CD8-positive, alpha-beta memory T cell (primary cell): Measurements from ENCODE around the gene CDH22. TPM values are rescaled to one million over a fixed set of nuclear protein-coding genes. Genes with fewer than 3 reads are reported as not detected.

Source experiments
- CTCF ChIA-PET: fragments of 350-600 bp; sonication (Branson Sonifier 250); formaldehyde crosslinking; loops from one replicate; lab custom pipeline; 2021; ENCODE audit warnings: antibody characterized with exemption; lab: Charles Lee
- POLR2A ChIA-PET: fragments of 350-600 bp; sonication (Branson Sonifier 250); formaldehyde crosslinking; loops from one replicate; lab custom pipeline; 2021; ENCODE audit warnings: antibody characterized with exemption; lab: Charles Lee
- DNase-seq, 5 donors: peaks; one replicate each; pipeline versions ENCODE4 v3.0.0 to v3.0.0-alpha.2; 2020 to 2022; ENCODE audit warnings: mixed read lengths in 1 of 5
- H3K27ac ChIP-seq: one replicate; pipeline ENCODE4 v1.7.0; 2013; ENCODE audit warnings: low read depth, mild to moderate bottlenecking, low read length, moderate library complexity
- H3K27me3 ChIP-seq: 2 replicates; pipeline ENCODE4 v1.7.0; 2013; ENCODE audit warnings: low read length, mild to moderate bottlenecking; ENCODE audit not compliant: insufficient read depth, poor library complexity, severe bottlenecking
- H3K36me3 ChIP-seq: 2 replicates; pipeline ENCODE4 v1.7.0; 2013; ENCODE audit warnings: mild to moderate bottlenecking, low read length, moderate library complexity; ENCODE audit not compliant: insufficient read depth
- H3K4me1 ChIP-seq: 2 replicates; pipeline ENCODE4 v1.7.0; 2013; ENCODE audit warnings: mild to moderate bottlenecking, low read length, moderate library complexity; ENCODE audit not compliant: insufficient read depth
- H3K4me3 ChIP-seq: 2 replicates; pipeline ENCODE4 v1.7.0; 2013; ENCODE audit warnings: mild to moderate bottlenecking, low read length
- H3K9me3 ChIP-seq: 2 replicates; pipeline ENCODE4 v1.7.0; 2013; ENCODE audit warnings: mild to moderate bottlenecking, low read length
- H3K27ac Mint-ChIP-seq, 8 donors: one replicate each; pipeline ENCODE4 v1.8.0; 2020 to 2021; ENCODE audit warnings: mixed read lengths in 8 of 8, mild to moderate bottlenecking in 6 of 8, inconsistent platforms in 3 of 8, moderate library complexity in 3 of 8
- H3K27me3 Mint-ChIP-seq, 2 donors: one replicate each; pipeline ENCODE4 v1.8.0; 2020 to 2021; ENCODE audit warnings: mixed read lengths in 2 of 2, mild to moderate bottlenecking in 1 of 2, moderate library complexity in 1 of 2
- H3K36me3 Mint-ChIP-seq, 3 donors: one replicate each; pipeline ENCODE4 v1.8.0; 2020 to 2021; ENCODE audit warnings: mixed read lengths in 3 of 3, inconsistent platforms in 1 of 3, mild to moderate bottlenecking in 1 of 3
- H3K4me1 Mint-ChIP-seq, 3 donors: one replicate each; pipeline ENCODE4 v1.8.0; 2020 to 2021; ENCODE audit warnings: mixed read lengths in 3 of 3, inconsistent platforms in 1 of 3, mild to moderate bottlenecking in 1 of 3
- H3K4me3 Mint-ChIP-seq, 7 donors: one replicate each; pipeline ENCODE4 v1.8.0; 2020 to 2021; ENCODE audit warnings: mixed read lengths in 7 of 7, mild to moderate bottlenecking in 6 of 7, moderate library complexity in 4 of 7, inconsistent platforms in 2 of 7
- H3K9me3 Mint-ChIP-seq, 5 donors: one replicate each; pipeline ENCODE4 v1.8.0; 2020 to 2022; ENCODE audit warnings: mixed read lengths in 5 of 5, mild to moderate bottlenecking in 3 of 5, moderate library complexity in 2 of 5, inconsistent platforms in 1 of 5
- polyA plus RNA-seq: library from polyadenylated mRNA; unstranded; fragments of 300-500 nt; fragmentation: Illumina TruSeq; gene quantifications from one replicate; pipeline ENCODE4 v1.2.3, GENCODE V29; 2021
- total RNA-seq, 2 experiments: library from RNA; stranded (reverse); gene quantifications; one replicate each; pipeline ENCODE4 v1.2.3, GENCODE V29; 2021

CDH22 gene
- total and polyA plus RNA-seq, 3 experiments from 2014 or later = not detected

DNA sequence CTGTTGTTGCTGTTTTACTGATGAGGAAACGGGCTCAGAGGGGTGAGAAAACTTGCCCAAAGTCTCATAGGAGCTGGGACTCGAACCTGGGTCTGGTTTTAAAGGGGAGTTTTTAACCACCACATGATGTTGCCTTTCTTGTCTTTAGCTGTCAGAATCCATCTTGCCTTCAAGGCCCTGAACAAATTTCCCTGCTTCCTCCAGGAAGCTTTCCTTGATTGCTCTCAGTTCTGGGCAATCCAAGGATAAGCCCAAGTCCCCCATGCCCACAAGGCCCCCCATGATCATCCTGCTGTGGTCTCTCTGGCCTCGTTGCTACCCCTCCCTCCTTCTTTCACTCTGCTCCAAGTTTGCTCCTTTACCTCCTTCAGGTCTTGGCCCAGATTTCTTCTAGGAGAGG is 116.7 kb downstream of the CDH22 start:
- DNase-seq = no peak
- Histone ChIP-seq H3K27ac (no peak overlapping the region), H3K27me3 (no peaks in the 10 kb centered on the region), H3K4me1 (no peaks in the 10 kb centered on the region), H3K9me3 (no peaks in the 10 kb centered on the region), H3K4me3 (no peak overlapping the region), H3K36me3 (no peaks in the 10 kb centered on the region)
- H3K4me1 Mint-ChIP-seq = no peaks in the 10 kb centered on the region
- H3K27ac Mint-ChIP-seq = no peak overlapping the region
- H3K9me3 Mint-ChIP-seq = peaks cover 0 to 2% (median 0%) of the 10 kb centered on the region in 5 donors
- ChIA-PET POLR2A (no interaction called here), CTCF (no interaction called here)
- H3K36me3 Mint-ChIP-seq = no peaks in the 10 kb centered on the region
- H3K4me3 Mint-ChIP-seq = no peak overlapping the region
- peaks cover 6 to 39% of the 10 kb centered on the region in 2 donors for H3K27me3 Mint-ChIP-seq

DNA sequence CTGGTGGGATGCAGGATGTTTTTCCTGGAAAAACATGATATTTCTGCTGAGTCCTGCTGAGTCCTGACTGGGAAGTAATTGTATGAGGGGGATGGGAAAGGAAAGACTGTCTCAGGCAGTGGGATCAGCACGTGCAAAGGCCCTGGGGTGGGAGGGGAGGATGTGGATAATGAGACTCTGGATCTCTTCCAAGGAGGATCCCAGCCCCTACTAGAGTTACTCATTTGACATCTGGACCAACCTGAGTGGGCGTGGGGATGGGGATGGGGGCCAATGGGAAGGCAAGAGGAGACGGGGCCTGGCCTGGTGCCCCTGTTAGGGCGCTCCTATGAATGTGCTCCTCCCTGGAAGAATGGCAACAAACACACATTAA is 117.1 kb downstream of the CDH22 start:
- ChIA-PET POLR2A (no interaction called here), CTCF (no interaction called here)
- Histone ChIP-seq H3K4me3 (no peak overlapping the region), H3K36me3 (no peaks in the 10 kb centered on the region), H3K4me1 (no peaks in the 10 kb centered on the region), H3K27me3 (no peaks in the 10 kb centered on the region), H3K27ac (no peak overlapping the region), H3K9me3 (no peaks in the 10 kb centered on the region)
- Mint-ChIP-seq H3K9me3 (peaks cover 0 to 2% (median 0%) of the 10 kb centered on the region in 5 donors), H3K4me1 (no peaks in the 10 kb centered on the region), H3K4me3 (no peak overlapping the region), H3K27ac (peak overlapping the region in 1 of 8 donors; percentile 94), H3K27me3 (peaks cover 6 to 40% of the 10 kb centered on the region in 2 donors), H3K36me3 (no peaks in the 10 kb centered on the region)
- DNase-seq = no peak

DNA sequence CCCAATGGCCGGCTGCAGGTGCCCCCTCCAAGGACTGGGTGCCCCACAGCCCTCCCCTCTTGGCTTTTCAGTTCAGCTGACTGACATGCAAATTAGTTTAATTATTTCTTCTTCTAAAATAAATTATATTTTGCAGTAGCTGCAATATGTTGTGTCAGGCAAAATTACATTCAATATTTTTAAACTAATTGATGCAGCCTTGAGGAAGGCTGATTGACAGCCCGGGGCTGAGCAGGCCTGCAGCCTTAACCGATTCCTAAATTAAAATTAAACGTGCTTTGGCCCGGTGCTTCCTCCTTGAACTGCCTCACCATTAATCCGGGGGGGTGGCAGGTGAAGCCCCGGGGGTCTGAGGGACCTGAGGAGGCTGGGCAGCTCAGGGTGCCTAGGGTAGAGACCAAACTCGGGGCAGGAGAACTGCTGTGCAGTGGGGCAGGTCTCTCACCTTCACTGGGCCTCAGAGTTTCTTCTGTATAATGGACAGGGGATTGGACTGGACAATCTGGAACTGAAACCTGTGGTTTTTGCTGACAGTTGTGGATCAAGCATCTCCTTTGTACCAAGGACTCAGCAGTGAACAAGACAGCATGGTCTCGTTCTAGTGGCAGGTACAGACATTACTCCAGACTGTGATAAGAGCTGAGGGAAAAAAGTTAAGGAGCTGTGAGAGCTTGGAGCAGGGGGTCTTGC is 117.7 kb downstream of the CDH22 start:
- Histone ChIP-seq H3K36me3 (no peaks in the 10 kb centered on the region), H3K27me3 (no peaks in the 10 kb centered on the region), H3K9me3 (no peaks in the 10 kb centered on the region), H3K4me3 (no peak overlapping the region), H3K4me1 (no peaks in the 10 kb centered on the region), H3K27ac (no peak overlapping the region)
- ChIA-PET POLR2A (interaction anchor here (0.5 kb wide), 1 partner anchor 1672 kb away, joined by 12 read pairs; no protein-coding TSS in a partner anchor), CTCF (no interaction called here)
- Mint-ChIP-seq H3K4me3 (no peak overlapping the region), H3K36me3 (no peaks in the 10 kb centered on the region), H3K27me3 (peaks cover 6 to 41% of the 10 kb centered on the region in 2 donors), H3K9me3 (peaks cover 0 to 2% (median 0%) of the 10 kb centered on the region in 5 donors), H3K4me1 (no peaks in the 10 kb centered on the region), H3K27ac (peak overlapping the region in 1 of 8 donors; percentile 94)
- DNase-seq = no peak

DNA sequence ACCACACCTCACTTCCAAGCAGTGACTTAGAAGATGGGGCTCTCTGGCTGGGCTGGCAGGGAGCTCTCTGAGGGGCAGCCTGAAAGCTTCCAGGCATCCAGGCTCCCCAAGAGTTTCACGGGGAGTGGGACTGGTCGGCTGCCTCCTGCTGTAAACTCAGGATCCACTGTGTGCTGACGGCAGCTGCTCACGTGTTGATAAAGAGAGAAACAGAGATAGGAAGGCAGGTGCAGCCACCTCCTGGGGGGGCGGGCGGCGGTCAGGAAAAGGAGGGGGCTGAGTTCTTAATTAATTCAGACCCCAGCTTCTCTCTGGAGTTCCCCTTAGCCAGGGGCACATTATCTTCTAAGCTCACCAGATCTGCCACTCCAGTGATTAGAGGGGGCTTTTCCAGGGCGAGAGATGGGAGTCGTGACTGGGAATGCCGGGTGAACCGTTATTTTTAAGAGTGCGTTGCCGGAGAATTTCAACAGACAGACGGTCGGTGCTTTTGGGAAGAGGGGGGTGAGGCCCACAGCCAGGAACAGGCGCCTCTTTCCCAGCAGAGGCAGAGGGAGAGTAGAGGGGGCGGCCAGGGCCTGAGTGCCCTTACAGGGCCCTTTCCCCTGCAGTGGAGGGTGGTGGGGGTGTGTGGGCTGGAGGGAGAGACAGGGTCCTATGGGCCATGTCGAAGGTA is 119.3 kb downstream of the CDH22 start:
- Mint-ChIP-seq H3K9me3 (peaks cover 0 to 2% (median 0%) of the 10 kb centered on the region in 5 donors), H3K36me3 (no peaks in the 10 kb centered on the region), H3K27ac (no peak overlapping the region), H3K4me3 (no peak overlapping the region), H3K27me3 (peaks cover 6 to 38% of the 10 kb centered on the region in 2 donors), H3K4me1 (no peaks in the 10 kb centered on the region)
- DNase-seq = no peak
- Histone ChIP-seq H3K27ac (no peak overlapping the region), H3K4me1 (no peaks in the 10 kb centered on the region), H3K4me3 (no peak overlapping the region), H3K36me3 (no peaks in the 10 kb centered on the region), H3K9me3 (no peaks in the 10 kb centered on the region), H3K27me3 (no peaks in the 10 kb centered on the region)
- ChIA-PET POLR2A (no interaction called here), CTCF (no interaction called here)

- H3K36me3 ChIP-seq = no peaks in the 10 kb centered on the region
- peaks cover 0 to 2% (median 0%) of the 10 kb centered on the region in 5 donors for H3K9me3 Mint-ChIP-seq
- DNase-seq = no peak
- H3K4me3 Mint-ChIP-seq = no peak overlapping the region
- no peak overlapping the region for H3K27ac ChIP-seq
- no peak overlapping the region for H3K4me3 ChIP-seq
- H3K4me1 Mint-ChIP-seq = no peaks in the 10 kb centered on the region
- H3K9me3 ChIP-seq = no peaks in the 10 kb centered on the region
- H3K4me1 ChIP-seq = no peaks in the 10 kb centered on the region
- no peaks in the 10 kb centered on the region for H3K27me3 ChIP-seq
- H3K27me3 Mint-ChIP-seq = peaks cover 6 to 41% of the 10 kb centered on the region in 2 donors
- ChIA-PET POLR2A (no interaction called here), CTCF (no interaction called here)
- no peak overlapping the region for H3K27ac Mint-ChIP-seq
- no peaks in the 10 kb centered on the region for H3K36me3 Mint-ChIP-seq
Observed at GRCh38 chr20:46186210-46186609, 122.1 kb downstream of the CDH22 start.

- Histone ChIP-seq H3K27me3 (no peaks in the 10 kb centered on the region), H3K4me3 (no peak overlapping the region), H3K36me3 (no peaks in the 10 kb centered on the region), H3K27ac (no peak overlapping the region), H3K9me3 (no peaks in the 10 kb centered on the region), H3K4me1 (no peaks in the 10 kb centered on the region)
- no peaks in the 10 kb centered on the region for H3K36me3 Mint-ChIP-seq
- DNase-seq = no peak
- no peak overlapping the region for H3K4me3 Mint-ChIP-seq
- ChIA-PET CTCF (no interaction called here), POLR2A (no interaction called here)
- H3K27me3 Mint-ChIP-seq = peaks cover 9 to 42% of the 10 kb centered on the region in 2 donors
- no peaks in the 10 kb centered on the region for H3K4me1 Mint-ChIP-seq
- H3K9me3 Mint-ChIP-seq = no peaks in the 10 kb centered on the region
- H3K27ac Mint-ChIP-seq = no peak overlapping the region
Observed at GRCh38 chr20:46185353-46185752, 122.9 kb downstream of the CDH22 start.

DNA sequence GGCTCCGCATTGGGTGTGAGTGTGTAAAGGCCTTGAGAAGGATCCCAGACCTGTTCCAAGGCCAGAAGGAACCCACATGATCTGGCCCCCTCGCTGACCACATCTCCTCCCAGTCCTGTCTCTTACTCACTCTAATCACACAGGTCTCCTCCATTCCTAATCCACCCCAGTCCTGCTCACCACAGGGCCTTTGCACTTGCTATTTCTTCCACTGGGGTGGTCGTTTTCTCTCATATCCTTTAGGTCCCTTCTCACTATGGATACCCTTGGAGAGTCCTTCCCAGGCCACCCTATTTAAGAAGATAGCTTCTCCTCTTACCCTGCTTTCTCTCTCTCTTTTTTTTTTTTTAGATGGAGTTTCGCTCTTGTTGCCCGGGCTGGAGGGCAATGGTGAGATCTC is 124.5 kb downstream of the CDH22 start:
- no peaks in the 10 kb centered on the region for H3K9me3 Mint-ChIP-seq
- H3K27me3 Mint-ChIP-seq = peaks cover 14 to 46% of the 10 kb centered on the region in 2 donors
- no peaks in the 10 kb centered on the region for H3K36me3 Mint-ChIP-seq
- H3K4me3 ChIP-seq = no peak overlapping the region
- DNase-seq = no peak
- H3K4me1 Mint-ChIP-seq = no peaks in the 10 kb centered on the region
- no peaks in the 10 kb centered on the region for H3K36me3 ChIP-seq
- no peak overlapping the region for H3K4me3 Mint-ChIP-seq
- H3K4me1 ChIP-seq = no peaks in the 10 kb centered on the region
- no peak overlapping the region for H3K27ac Mint-ChIP-seq
- no peak overlapping the region for H3K27ac ChIP-seq
- CTCF ChIA-PET = no interaction called here
- H3K27me3 ChIP-seq = no peaks in the 10 kb centered on the region
- H3K9me3 ChIP-seq = no peaks in the 10 kb centered on the region
- POLR2A ChIA-PET = no interaction called here
